Subcutaneous adipose tissue (tissue), 4 donors: ENCODE data around the gene TRANK1. TPM values are rescaled to one million over a fixed set of nuclear protein-coding genes. Genes with fewer than 3 reads are reported as not detected.

Experiments used
- total RNA-seq, 4 donors: library from RNA; depleted of rRNA; stranded (reverse); fragments of >200 nt; gene quantifications; one replicate each; pipeline ENCODE4 v1.1.0, GENCODE V29; 2016
- TF ChIP-seq, protein P1 (sequence below): fragments of 450-650 bp; IDR thresholded peaks from one replicate; pipeline ENCODE4 v1.5.1; 2016; ENCODE audit warnings: low read depth, mild to moderate bottlenecking, control low read depth, antibody characterized with exemption, moderate library complexity

TRANK1 gene
- total RNA-seq, 4 donors from 2014 or later = 9.1 to 25.0 (median 17.7) TPM

DNA sequence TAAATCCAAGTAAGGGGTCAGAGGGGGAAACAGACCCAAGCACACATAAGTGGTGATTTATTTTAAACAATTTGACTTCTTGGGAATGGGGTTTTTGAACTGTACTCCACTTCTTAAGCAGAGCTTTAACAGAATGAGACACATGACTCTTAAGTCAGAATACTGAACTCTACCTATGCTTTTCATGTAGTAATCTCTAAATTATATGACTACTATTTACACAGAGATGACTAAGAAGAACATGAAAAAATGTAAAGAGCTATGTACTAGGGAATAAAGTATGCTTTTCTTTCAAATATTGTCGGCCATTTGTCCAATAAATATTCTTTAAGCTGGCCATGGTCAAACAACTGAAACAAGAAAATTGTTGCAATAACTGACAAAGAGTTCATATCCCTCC lies 35.2 kb downstream of the TRANK1 start:
- TF ChIP-seq, protein P1, sequence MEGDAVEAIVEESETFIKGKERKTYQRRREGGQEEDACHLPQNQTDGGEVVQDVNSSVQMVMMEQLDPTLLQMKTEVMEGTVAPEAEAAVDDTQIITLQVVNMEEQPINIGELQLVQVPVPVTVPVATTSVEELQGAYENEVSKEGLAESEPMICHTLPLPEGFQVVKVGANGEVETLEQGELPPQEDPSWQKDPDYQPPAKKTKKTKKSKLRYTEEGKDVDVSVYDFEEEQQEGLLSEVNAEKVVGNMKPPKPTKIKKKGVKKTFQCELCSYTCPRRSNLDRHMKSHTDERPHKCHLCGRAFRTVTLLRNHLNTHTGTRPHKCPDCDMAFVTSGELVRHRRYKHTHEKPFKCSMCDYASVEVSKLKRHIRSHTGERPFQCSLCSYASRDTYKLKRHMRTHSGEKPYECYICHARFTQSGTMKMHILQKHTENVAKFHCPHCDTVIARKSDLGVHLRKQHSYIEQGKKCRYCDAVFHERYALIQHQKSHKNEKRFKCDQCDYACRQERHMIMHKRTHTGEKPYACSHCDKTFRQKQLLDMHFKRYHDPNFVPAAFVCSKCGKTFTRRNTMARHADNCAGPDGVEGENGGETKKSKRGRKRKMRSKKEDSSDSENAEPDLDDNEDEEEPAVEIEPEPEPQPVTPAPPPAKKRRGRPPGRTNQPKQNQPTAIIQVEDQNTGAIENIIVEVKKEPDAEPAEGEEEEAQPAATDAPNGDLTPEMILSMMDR = no peak

DNA sequence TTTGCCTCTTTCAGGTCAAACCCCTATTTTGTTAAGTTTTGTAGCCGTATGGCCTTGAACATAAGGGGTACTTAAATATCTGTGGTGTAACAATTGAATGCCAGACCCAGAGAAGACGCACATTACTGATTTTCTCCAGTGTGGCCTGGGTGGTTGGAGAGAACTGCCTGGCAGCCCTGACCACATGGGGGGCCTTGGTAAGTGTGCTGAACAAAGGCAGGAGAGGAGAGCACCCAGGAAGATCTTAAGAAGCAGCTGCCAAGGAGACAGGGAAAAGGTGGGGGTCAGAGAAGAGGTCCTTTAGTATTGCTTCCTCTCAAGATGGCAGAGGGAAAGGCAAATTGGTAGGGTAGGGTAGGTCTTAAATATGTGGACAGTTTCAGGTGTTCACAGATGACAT lies 35.7 kb downstream of the TRANK1 start:
- TF ChIP-seq, protein P1 = no peak

DNA sequence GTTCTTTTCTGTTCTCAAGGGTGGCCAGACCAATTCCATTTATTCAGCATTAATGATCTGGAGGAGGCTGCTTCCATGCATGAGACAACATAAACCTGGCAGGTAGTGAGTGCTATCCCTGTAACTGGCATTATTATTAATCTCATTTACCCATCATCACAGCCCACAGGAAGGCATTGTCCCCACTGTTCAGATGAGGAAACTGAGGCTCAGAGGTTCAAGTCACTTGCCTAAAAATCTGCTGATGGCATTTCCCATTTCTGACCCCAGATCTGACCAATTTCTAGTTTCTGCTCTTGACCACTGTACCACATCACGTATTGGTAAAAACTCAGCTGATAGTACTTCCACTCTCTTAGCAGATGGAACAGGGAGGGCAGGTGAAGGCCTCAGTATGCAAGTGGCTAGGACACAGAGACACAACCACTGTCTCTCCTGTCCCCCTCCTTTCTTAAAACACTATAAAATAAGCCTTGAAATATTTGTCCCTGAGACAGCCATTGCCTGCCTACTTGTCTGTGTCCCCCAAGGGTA lies 36.1 kb downstream of the TRANK1 start:
- TF ChIP-seq, protein P1 = no peak

DNA sequence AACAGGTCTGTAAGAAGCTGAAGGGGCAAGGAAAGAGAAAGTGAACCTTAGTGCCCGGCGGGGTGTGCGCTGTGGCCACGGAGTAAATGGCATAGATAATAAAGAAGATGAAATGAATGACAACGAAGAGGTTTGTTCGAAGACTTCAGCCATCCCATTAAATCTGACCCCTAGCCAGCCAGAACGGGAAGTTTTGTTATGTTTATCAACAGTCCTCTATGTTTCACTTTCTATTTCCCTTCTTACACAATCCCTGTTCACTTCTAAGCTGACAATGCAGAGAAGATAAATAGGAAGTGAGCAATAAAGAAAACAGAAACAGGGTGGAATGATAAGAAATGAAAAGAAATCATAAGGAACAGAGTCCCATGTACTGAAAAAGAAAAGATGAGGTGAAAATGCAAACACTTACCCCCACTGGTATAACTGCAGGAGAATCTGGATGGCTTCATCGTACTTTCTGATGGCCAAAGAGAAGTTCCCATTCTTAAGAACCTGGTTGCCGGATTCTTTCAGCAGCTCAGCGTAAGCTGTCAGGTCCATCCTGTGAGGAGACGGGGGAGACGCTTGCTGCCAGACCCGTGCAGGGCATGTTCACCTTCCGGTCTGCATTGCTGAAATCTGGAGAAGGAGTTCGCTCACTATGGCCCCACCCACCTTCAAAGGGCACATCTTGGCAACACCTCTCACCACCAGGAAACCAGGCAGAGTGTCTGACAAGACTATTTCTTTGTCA lies 36.8 kb downstream of the TRANK1 start:
- TF ChIP-seq, protein P1 = no peak

DNA sequence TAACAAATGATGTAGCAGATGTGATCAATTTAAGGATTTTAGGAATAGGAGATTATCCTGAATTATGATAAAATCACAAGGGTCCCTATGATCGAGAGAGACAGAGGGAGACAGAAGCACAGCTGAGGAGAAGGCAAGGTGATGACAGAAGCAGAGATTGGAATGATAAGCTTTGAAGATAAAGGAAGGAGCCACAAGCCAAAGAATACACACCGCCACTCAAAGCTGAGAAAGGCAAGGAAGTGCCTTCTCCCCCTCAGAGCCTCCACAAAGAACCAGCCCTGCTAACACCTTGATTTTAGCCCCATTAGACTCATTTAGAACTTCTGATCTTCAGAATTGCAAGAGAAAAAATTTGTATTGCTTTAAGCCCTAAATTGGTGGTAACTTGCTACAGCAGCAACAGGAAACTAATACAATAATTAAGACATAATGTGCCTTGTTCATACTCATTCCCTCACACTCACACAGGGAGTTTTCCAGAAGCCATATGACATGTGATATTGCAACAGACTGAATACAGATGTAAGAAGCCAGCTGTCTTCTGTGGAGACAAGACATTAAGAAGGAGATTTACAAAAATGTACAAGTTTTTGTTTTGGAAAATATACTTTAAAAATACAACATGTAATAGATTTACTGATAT lies 38.2 kb downstream of the TRANK1 start:
- TF ChIP-seq, protein P1 = no peak

DNA sequence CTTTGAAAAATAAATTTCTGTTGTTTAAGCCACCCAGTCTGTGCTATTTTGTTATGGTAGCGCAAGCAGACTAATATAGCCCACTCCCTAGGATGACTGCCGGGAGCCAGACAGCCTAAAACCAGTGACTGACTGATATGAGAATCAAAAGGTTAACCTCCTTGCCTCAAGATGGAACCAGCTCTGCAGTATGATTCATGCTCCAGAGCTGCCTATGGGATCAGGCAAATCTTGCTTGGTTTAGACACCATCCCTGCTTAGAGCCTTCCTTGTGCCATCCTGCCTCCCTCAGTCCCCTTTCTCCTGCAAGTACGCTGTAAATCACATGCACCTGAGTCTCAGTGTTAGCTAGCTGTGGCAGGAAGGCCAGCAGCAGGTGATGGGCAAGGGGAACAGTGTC lies 39.3 kb downstream of the TRANK1 start:
- TF ChIP-seq, protein P1 = no peak

DNA sequence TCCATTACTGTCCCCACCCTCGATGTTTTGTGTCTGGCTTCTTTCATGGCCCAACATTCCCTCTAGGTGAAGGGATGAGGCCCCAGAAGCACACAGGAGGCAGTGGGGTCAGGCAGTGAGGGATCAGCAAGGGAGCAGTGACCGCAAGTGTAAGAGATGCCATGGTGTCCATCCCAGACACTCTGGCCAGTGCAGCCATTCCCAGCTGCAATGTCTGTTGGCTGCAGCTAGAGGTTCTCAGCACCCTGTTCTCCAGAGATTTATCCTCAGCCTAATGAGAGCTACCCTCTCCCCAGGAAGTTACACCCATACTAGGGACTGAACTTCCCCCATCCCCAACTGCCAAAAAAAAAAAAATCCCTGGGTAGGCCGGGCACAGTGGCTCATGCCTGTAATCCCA lies 40.2 kb downstream of the TRANK1 start:
- TF ChIP-seq, protein P1 = no peak
